ENCODE data around the gene ANTXR1. TPM values are rescaled to one million over a fixed set of nuclear protein-coding genes. Genes with fewer than 3 reads are reported as not detected.
"Not testable (repeated sequence)": the region's sequence is repeated elsewhere in the genome, so short reads cannot be mapped to it uniquely, and the experiment has no call there.

ANTXR1 gene
- polyA plus RNA-seq, 1 of the 3 experiments (the other 2 are of a cell fraction): 114 TPM

DNA sequence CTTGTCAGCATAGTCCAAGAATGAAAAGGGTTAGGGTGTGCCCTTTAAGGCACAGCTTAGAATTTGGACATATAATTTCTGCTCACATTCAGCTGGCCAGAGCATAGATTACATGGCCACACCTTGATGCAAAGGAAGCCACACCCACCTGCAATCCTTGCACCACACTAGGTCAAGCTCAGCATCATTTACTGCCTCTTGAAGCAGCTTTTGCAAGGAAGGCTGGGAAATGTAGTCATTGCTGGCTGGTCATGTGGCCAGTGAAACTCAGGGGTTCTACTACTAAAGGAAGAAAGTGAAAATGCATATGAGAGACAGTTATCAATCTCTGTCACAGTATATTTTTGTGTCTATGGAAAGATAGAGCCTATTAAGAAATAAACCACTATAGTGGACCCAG lies 214.7 kb downstream of the ANTXR1 start:
- Histone ChIP-seq H3K4me2 (no peak overlapping the region), H3F3A (replicated peaks; ENCODE audit: insufficient read depth) (peaks cover 10% of the 10 kb centered on the region), H3K27ac (ENCODE audit: low read depth in 2 of 2, low read length in 1 of 2) (no peak overlapping the region), H3K4me1 (ENCODE audit: control insufficient read depth in 1 of 2, insufficient read depth in 2 of 2, low read depth in 1 of 2, low read length in 1 of 2) (peaks cover 3 to 14% of the 10 kb centered on the region in 2 experiments; a peak in 3 of 4 replicates), H4K20me1 (ENCODE audit: insufficient read depth) (no peaks in the 10 kb centered on the region), H3K36me3 (replicated peaks in 1 of 2; ENCODE audit: control insufficient read depth in 1 of 2, insufficient read depth in 2 of 2, low read length in 1 of 2) (peaks cover 30 to 31% of the 10 kb centered on the region in 2 experiments), H3K27me3 (ENCODE audit: insufficient read depth) (no peaks in the 10 kb centered on the region), H3K79me2 (ENCODE audit: insufficient read depth) (no peaks in the 10 kb centered on the region), H3K4me3 (ENCODE audit: low read depth in 2 of 2, low read length in 1 of 2) (no peak overlapping the region), H3K9me3 (no peaks in the 10 kb centered on the region), H3K9ac (no peak overlapping the region), H3K9me2 (no peaks in the 10 kb centered on the region), H2AFZ (ENCODE audit: low read depth) (no peak overlapping the region)
- DNase-seq: no peak
- TF ChIP-seq MAX (IDR thresholded peaks at IDR 0.05; ENCODE audit: low read depth) (no peak), RCOR1 (IDR thresholded peaks at IDR 0.05; ENCODE audit: low read length) (no peak), GABPA (IDR thresholded peaks at IDR 0.05; ENCODE audit: low read depth) (no peak), MXI1 (IDR thresholded peaks at IDR 0.05; ENCODE audit: low read depth, low read length) (no peak), TEAD4 (IDR thresholded peaks at IDR 0.05; ENCODE audit: borderline replicate concordance, insufficient read depth) (no peak), MEF2A (IDR thresholded peaks at IDR 0.05; ENCODE audit: borderline replicate concordance, low read depth) (no peak)
- TF ChIP-seq, protein P1, sequence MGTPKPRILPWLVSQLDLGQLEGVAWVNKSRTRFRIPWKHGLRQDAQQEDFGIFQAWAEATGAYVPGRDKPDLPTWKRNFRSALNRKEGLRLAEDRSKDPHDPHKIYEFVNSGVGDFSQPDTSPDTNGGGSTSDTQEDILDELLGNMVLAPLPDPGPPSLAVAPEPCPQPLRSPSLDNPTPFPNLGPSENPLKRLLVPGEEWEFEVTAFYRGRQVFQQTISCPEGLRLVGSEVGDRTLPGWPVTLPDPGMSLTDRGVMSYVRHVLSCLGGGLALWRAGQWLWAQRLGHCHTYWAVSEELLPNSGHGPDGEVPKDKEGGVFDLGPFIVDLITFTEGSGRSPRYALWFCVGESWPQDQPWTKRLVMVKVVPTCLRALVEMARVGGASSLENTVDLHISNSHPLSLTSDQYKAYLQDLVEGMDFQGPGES (IDR thresholded peaks at IDR 0.05; ENCODE audit: low read depth, low read length): no peak
- ChIA-PET CTCF (interaction anchor here (0.6 kb wide), 1 partner anchor 10 kb away, joined by 3 read pairs; no protein-coding TSS in a partner anchor), POLR2A (no interaction called here)

DNA sequence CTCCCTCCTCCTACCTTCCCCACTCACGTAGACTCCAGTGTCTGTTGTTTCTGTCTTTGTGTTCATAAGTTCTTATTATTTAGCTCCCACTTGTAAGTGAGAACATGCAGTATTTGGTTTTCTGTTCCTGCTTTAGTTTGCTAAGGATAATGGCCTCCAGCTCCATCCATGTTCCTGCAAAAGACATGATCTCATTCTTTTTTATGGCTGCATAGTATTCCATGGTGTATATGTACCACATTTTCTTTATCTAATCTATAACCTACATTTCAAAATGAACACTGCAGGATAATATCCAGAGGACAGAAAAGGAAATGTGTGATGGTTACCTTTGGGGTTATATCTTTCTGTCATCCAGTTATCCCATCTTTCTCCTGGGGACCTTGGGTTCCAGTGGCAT lies 218.0 kb downstream of the ANTXR1 start:
- POLR2A ChIA-PET, H3K4me2 ChIP-seq: not testable (repeated sequence)

GRCh38 chr2:69231612-69232277 lies 218.8 kb downstream of the ANTXR1 start:
- H3K4me1 ChIP-seq (ENCODE audit: control insufficient read depth in 1 of 2, insufficient read depth in 2 of 2, low read depth in 1 of 2, low read length in 1 of 2): no peaks in the 10 kb centered on the region
- ChIA-PET POLR2A (no interaction called here), CTCF (interaction anchor here (1.5 kb wide), 1 partner anchor 75 kb away, joined by 3 read pairs; no protein-coding TSS in a partner anchor)
- no peak overlapping the region for H3K4me2 ChIP-seq
- peaks cover 4% of the 10 kb centered on the region for H3F3A ChIP-seq (replicated peaks; ENCODE audit: insufficient read depth)
- no peak overlapping the region for H3K4me3 ChIP-seq (ENCODE audit: low read depth in 2 of 2, low read length in 1 of 2)
- H2AFZ ChIP-seq (ENCODE audit: low read depth): no peak overlapping the region
- no peak for DNase-seq
- WGBS (ENCODE audit: low lambda C conversion rate): 82% methylated on average over 6 of the region's 6 CpGs
- no peak overlapping the region for H3K27ac ChIP-seq (ENCODE audit: low read depth in 2 of 2, low read length in 1 of 2)
- no peaks in the 10 kb centered on the region for H3K27me3 ChIP-seq (ENCODE audit: insufficient read depth)
- H3K9ac ChIP-seq: no peak overlapping the region
- peaks cover 20 to 39% of the 10 kb centered on the region in 2 experiments for H3K36me3 ChIP-seq (replicated peaks in 1 of 2; ENCODE audit: control insufficient read depth in 1 of 2, insufficient read depth in 2 of 2, low read length in 1 of 2)
- no peaks in the 10 kb centered on the region for H4K20me1 ChIP-seq (ENCODE audit: insufficient read depth)
- no peaks in the 10 kb centered on the region for H3K79me2 ChIP-seq (ENCODE audit: insufficient read depth)
- no peaks in the 10 kb centered on the region for H3K9me2 ChIP-seq
- H3K9me3 ChIP-seq: no peaks in the 10 kb centered on the region
- TF ChIP-seq CHD2 (IDR thresholded peaks at IDR 0.05; ENCODE audit: low read length, partially characterized antibody): no peak
- TF ChIP-seq, protein P2, sequence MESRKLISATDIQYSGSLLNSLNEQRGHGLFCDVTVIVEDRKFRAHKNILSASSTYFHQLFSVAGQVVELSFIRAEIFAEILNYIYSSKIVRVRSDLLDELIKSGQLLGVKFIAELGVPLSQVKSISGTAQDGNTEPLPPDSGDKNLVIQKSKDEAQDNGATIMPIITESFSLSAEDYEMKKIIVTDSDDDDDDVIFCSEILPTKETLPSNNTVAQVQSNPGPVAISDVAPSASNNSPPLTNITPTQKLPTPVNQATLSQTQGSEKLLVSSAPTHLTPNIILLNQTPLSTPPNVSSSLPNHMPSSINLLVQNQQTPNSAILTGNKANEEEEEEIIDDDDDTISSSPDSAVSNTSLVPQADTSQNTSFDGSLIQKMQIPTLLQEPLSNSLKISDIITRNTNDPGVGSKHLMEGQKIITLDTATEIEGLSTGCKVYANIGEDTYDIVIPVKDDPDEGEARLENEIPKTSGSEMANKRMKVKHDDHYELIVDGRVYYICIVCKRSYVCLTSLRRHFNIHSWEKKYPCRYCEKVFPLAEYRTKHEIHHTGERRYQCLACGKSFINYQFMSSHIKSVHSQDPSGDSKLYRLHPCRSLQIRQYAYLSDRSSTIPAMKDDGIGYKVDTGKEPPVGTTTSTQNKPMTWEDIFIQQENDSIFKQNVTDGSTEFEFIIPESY (IDR thresholded peaks at IDR 0.05; ENCODE audit: borderline replicate concordance, low read depth): no peak
- no peak for TF ChIP-seq USF2 (IDR thresholded peaks at IDR 0.05; ENCODE audit: borderline replicate concordance, low read depth, low read length)
- no peak for TF ChIP-seq SMC3 (IDR thresholded peaks at IDR 0.05; ENCODE audit: low read depth, low read length)
- no peak for TF ChIP-seq YY1 (IDR thresholded peaks at IDR 0.05; ENCODE audit: low read depth)
- no peak for TF ChIP-seq TCF12 (IDR thresholded peaks at IDR 0.05)
- TF ChIP-seq RXRA (IDR thresholded peaks at IDR 0.05; ENCODE audit: borderline replicate concordance, low read depth): no peak
- no peak for TF ChIP-seq RAD21 (IDR thresholded peaks at IDR 0.05; ENCODE audit: low read length)
- no peak for TF ChIP-seq NFIC (IDR thresholded peaks at IDR 0.05; ENCODE audit: borderline replicate concordance)
- no peak for TF ChIP-seq SIN3A (IDR thresholded peaks at IDR 0.05; ENCODE audit: borderline replicate concordance, low read depth, low read length)
- TF ChIP-seq RFX5 (IDR thresholded peaks at IDR 0.05; ENCODE audit: low read length): no peak
- TF ChIP-seq NRF1 (IDR thresholded peaks at IDR 0.05; ENCODE audit: low read depth, low read length): no peak
- TF ChIP-seq ELF1 (IDR thresholded peaks at IDR 0.05): no peak
- no peak for TF ChIP-seq RCOR1 (IDR thresholded peaks at IDR 0.05; ENCODE audit: low read length)

More for the DNA sequence above, 218.0 kb downstream of the ANTXR1 start:
- DNase-seq; H3K4me3 ChIP-seq (ENCODE audit: low read depth in 2 of 2, low read length in 1 of 2); H3K27me3 ChIP-seq (ENCODE audit: insufficient read depth); H3K27ac ChIP-seq (ENCODE audit: low read depth in 2 of 2, low read length in 1 of 2); H3K79me2 ChIP-seq (ENCODE audit: insufficient read depth); H3K4me1 ChIP-seq (ENCODE audit: control insufficient read depth in 1 of 2, insufficient read depth in 2 of 2, low read depth in 1 of 2, low read length in 1 of 2); H3K9ac ChIP-seq; H4K20me1 ChIP-seq (ENCODE audit: insufficient read depth); H2AFZ ChIP-seq (ENCODE audit: low read depth); H3K9me2 ChIP-seq; H3F3A ChIP-seq (replicated peaks; ENCODE audit: insufficient read depth); H3K9me3 ChIP-seq: not testable (repeated sequence)
- 100% methylated on average over 1 of the region's 1 CpG for WGBS (ENCODE audit: low lambda C conversion rate)
- peaks cover 20 to 34% of the 10 kb centered on the region in 2 experiments for H3K36me3 ChIP-seq (replicated peaks in 1 of 2; ENCODE audit: control insufficient read depth in 1 of 2, insufficient read depth in 2 of 2, low read length in 1 of 2)
- CTCF ChIA-PET: interaction anchor here (1.3 to 1.5 kb wide), 2 partner anchors 36 to 76 kb away, joined by 3 read pairs; no protein-coding TSS in a partner anchor

All from SK-N-SH (cell line).